Measurements from ENCODE around the gene UNC5A.

- TF ChIP-seq CTCF (IDR thresholded peaks at IDR 0.05) (no peak), POLR2A (IDR thresholded peaks at IDR 0.05) (no peak)
Measured at GRCh38 chr5:176793343-176793699, 17.0 kb upstream of the UNC5A start.
